SK-MEL-5 (cell line): ENCODE measurements around the gene PNLIPRP1. TPM values are rescaled to one million over a fixed set of nuclear protein-coding genes. Genes with fewer than 3 reads are reported as not detected.

Experiments used
- DNase-seq: peaks from one replicate; pipeline ENCODE4 v3.0.0-alpha.2; 2016; ENCODE audit warnings: low read depth, low spot score
- in situ Hi-C: cut with HindIII; loops from 2 replicates; pipeline ENCODE4 v1.10.0; 2016; ENCODE audit warnings: low sequenced_read_pairs, high pct_unique_total_duplicates, low pct_unique_long_range_greater_than_20kb
- polyA plus RNA-seq, 2 experiments: library from polyadenylated mRNA; depleted of rRNA; stranded (reverse); fragments of >200 nt; gene quantifications; 2 replicates each; pipeline ENCODE4 v1.2.3, GENCODE V29; 2015
- total RNA-seq: library from RNA; depleted of rRNA; stranded (reverse); fragments of >200 nt; shearing (Covaris generic); gene quantifications from 2 replicates; pipeline ENCODE4 v1.2.3, GENCODE V29; 2014; rRNA removed

The PNLIPRP1 gene
- not detected in 2 replicates for total RNA-seq
- not detected in 2 replicates for polyA plus RNA-seq (2015; cell fraction: cytosol; rRNA removed)
- not detected in 2 replicates for polyA plus RNA-seq (2015; cell fraction: nucleus; rRNA removed)

- in situ Hi-C loops = no loop called here
- no peak for DNase-seq
Measured at GRCh38 chr10:116590590-116591444, at the start of gene PNLIPRP1. Gene PNLIPRP1 (plus strand): TSS chr10:116590959. CDS start chr10:116591130, 171 bp downstream.

GRCh38 chr10:116542007-116542677 is 48.6 kb upstream of the PNLIPRP1 start:
- in situ Hi-C loops = no loop called here
- DNase-seq = no peak

- in situ Hi-C loops = no loop called here
- no peak for DNase-seq
Measured at GRCh38 chr10:116545122-116545521, 45.6 kb upstream of the PNLIPRP1 start.

GRCh38 chr10:116545756-116546155 is 45.0 kb upstream of the PNLIPRP1 start, which contains the start of gene PNLIP:
Gene PNLIP (plus strand): TSS chr10:116545931. CDS start chr10:116546093, 162 bp downstream.
- in situ Hi-C loops = no loop called here
- no peak for DNase-seq

GRCh38 chr10:116548301-116548700 is 42.5 kb upstream of the PNLIPRP1 start:
- DNase-seq = no peak
- in situ Hi-C loops = no loop called here

GRCh38 chr10:116553378-116553980 is 37.3 kb upstream of the PNLIPRP1 start:
- in situ Hi-C loops = no loop called here
- DNase-seq = no peak

- in situ Hi-C loops = no loop called here
- DNase-seq = no peak
Measured at GRCh38 chr10:116554628-116555027, 36.1 kb upstream of the PNLIPRP1 start.

- in situ Hi-C loops = no loop called here
Measured at GRCh38 chr10:116555880-116556279, 34.9 kb upstream of the PNLIPRP1 start.

GRCh38 chr10:116557305-116557880 is 33.4 kb upstream of the PNLIPRP1 start:
- in situ Hi-C loops = no loop called here

More at GRCh38 chr10:116555880-116556279, 34.9 kb upstream of the PNLIPRP1 start:
- no peak for DNase-seq

GRCh38 chr10:116565534-116565933 is 25.2 kb upstream of the PNLIPRP1 start:
- no peak for DNase-seq
- in situ Hi-C loops = no loop called here

More at GRCh38 chr10:116557305-116557880, 33.4 kb upstream of the PNLIPRP1 start:
- no peak for DNase-seq

- no peak for DNase-seq
- in situ Hi-C loops = no loop called here
Measured at GRCh38 chr10:116566932-116567331, 23.8 kb upstream of the PNLIPRP1 start.

- in situ Hi-C loops = no loop called here
Measured at GRCh38 chr10:116567335-116567734, 23.4 kb upstream of the PNLIPRP1 start.

GRCh38 chr10:116574797-116575196 is 16.0 kb upstream of the PNLIPRP1 start:
- DNase-seq = no peak
- in situ Hi-C loops = no loop called here

More at GRCh38 chr10:116567335-116567734, 23.4 kb upstream of the PNLIPRP1 start:
- no peak for DNase-seq

GRCh38 chr10:116587878-116588591 is 2.7 kb upstream of the PNLIPRP1 start:
- in situ Hi-C loops = no loop called here
- no peak for DNase-seq

GRCh38 chr10:116588995-116589394 is 1.8 kb upstream of the PNLIPRP1 start:
- in situ Hi-C loops = no loop called here

GRCh38 chr10:116589926-116590325 is 833 bp upstream of the PNLIPRP1 start:
- in situ Hi-C loops = no loop called here
- DNase-seq = no peak

More at GRCh38 chr10:116588995-116589394, 1.8 kb upstream of the PNLIPRP1 start:
- DNase-seq = no peak

GRCh38 chr10:116593139-116593740 is 2.5 kb downstream of the PNLIPRP1 start:
- DNase-seq = no peak
- in situ Hi-C loops = no loop called here
